ENCODE results near the gene GNA14. TPM values are rescaled to one million over a fixed set of nuclear protein-coding genes. Genes with fewer than 3 reads are reported as not detected.

The GNA14 gene
- total RNA-seq, 1 experiment from 2014 or later, result 1.2 TPM

DNA sequence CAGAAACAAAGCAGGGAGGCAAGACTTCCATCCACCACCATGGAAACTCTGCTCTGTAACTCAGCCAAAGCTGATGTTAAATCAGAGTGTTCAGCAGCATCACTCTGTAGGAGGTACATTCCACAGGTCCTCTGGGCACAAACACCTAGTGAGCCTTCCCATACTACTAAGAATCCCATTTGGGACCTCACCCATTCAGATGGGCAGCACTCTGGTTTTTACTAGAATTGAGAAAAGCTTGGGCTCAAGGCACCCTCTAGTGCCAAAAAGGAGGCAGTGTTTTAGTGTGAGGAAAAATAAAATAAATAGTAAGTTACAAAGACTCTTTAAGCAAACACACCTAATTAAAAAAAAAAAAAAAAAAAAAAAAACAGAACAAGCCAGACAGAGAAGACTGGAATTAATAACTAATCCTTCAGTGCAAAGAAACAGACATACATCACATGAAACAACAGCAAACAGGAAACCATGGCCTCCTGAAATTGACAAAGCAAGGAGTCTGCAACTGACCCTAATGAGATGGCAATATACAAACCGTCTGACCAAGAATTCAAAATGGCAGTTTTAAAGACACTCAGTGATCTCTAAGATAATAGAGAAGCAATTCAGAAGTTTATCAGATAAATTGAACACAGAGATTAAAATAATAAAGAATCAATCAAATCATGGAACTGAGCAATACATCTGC lies 159.5 kb downstream of the GNA14 start:
- no peaks in the 10 kb centered on the region for H3K9me2 ChIP-seq (replicated peaks; ENCODE audit: low read length)
- intact Hi-C loops (cut with micrococcal nuclease), result loop anchor here (2.0 kb wide), 1 partner anchor 56 kb away; no protein-coding TSS in a partner anchor
- no peaks in the 10 kb centered on the region for H3K36me3 ChIP-seq (ENCODE audit: low read depth, low read length)
- peak; percentile 44 for DNase-seq
- TF ChIP-seq EZH2 (IDR thresholded peaks at IDR 0.05; ENCODE audit: low read length, unreplicated experiment) (no peak), EZH2phosphoT487 (IDR thresholded peaks at IDR 0.05; ENCODE audit: borderline replicate concordance, low read length) (no peak), CTCF (conservative IDR thresholded peaks at IDR 0.05; ENCODE audit: low read depth, low read length) (peak; percentile 61)
- no peaks in the 10 kb centered on the region for H3K27me3 ChIP-seq (ENCODE audit: low read length)
- H3K9me3 ChIP-seq (ENCODE audit: low read length), result no peaks in the 10 kb centered on the region
- POLR2A ChIA-PET (ENCODE audit: unreplicated experiment), result no interaction called here
- H3K79me2 ChIP-seq (ENCODE audit: low read length), result no peaks in the 10 kb centered on the region
- peak; percentile 54 for ATAC-seq
- no peaks in the 10 kb centered on the region for H3F3A ChIP-seq (ENCODE audit: low read length, unreplicated experiment)
- CTCF ChIA-PET, result interaction anchor here (0.5 to 0.6 kb wide), 2 partner anchors 50 to 260 kb away, joined by 3 to 6 read pairs; no protein-coding TSS in a partner anchor
- H3K4me2 ChIP-seq (ENCODE audit: low read length), result no peak overlapping the region
- no TSS peak for BruUV-seq (replicated peaks)
- H3K4me1 ChIP-seq (ENCODE audit: insufficient read depth, low read length), result peaks cover 9% of the 10 kb centered on the region; the same call in 1 of the 2 replicates
- H3K9ac ChIP-seq (ENCODE audit: low read length), result no peak overlapping the region
- no peak overlapping the region for H3K27ac ChIP-seq (ENCODE audit: low read length)
- H2AFZ ChIP-seq (ENCODE audit: low read length), result no peak overlapping the region
- H3K4me3 ChIP-seq (ENCODE audit: low read length), result no peak overlapping the region
- H4K20me1 ChIP-seq (ENCODE audit: low read length), result no peaks in the 10 kb centered on the region

DNA sequence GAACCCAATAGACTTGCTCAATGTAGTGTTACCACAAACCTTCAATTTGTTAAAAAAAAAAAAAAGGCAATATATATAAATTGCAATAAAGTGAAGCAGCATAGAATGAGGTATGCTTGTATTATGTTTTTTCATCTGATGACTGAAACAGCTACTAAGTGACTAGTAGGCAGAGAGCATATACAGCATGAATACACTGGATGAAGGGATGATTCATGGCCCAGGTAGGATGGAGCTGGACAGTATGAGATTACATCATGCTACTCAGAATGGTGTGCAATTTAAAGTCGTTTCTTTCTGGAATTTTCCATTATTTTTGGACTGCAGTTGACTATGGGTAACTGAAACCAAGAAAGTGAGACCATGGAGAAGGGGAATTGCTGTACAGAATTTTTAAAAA lies 161.2 kb downstream of the GNA14 start:
- Histone ChIP-seq H3K4me1 (ENCODE audit: insufficient read depth, low read length) (peaks cover 9% of the 10 kb centered on the region; the same call in 1 of the 2 replicates), H3K9ac (ENCODE audit: low read length) (no peak overlapping the region), H2AFZ (ENCODE audit: low read length) (no peak overlapping the region), H3K27me3 (ENCODE audit: low read length) (no peaks in the 10 kb centered on the region), H3K4me2 (ENCODE audit: low read length) (no peak overlapping the region), H3F3A (ENCODE audit: low read length, unreplicated experiment) (no peaks in the 10 kb centered on the region), H3K4me3 (ENCODE audit: low read length) (no peak overlapping the region), H3K36me3 (ENCODE audit: low read depth, low read length) (no peaks in the 10 kb centered on the region), H3K9me3 (ENCODE audit: low read length) (no peaks in the 10 kb centered on the region), H3K79me2 (ENCODE audit: low read length) (no peaks in the 10 kb centered on the region), H3K9me2 (replicated peaks; ENCODE audit: low read length) (no peaks in the 10 kb centered on the region), H4K20me1 (ENCODE audit: low read length) (no peaks in the 10 kb centered on the region), H3K27ac (ENCODE audit: low read length) (no peak overlapping the region)
- ChIA-PET POLR2A (ENCODE audit: unreplicated experiment) (interaction anchor here (0.6 to 0.7 kb wide), 2 partner anchors 9 to 25 kb away, joined by 3 to 8 read pairs; no protein-coding TSS in a partner anchor), CTCF (no interaction called here)
- ATAC-seq (peak; percentile 83), DNase-seq (peak; percentile 35)
- BruUV-seq (replicated peaks), result no TSS peak
- TF ChIP-seq CTCF (conservative IDR thresholded peaks at IDR 0.05; ENCODE audit: low read depth, low read length) (no peak), EZH2 (IDR thresholded peaks at IDR 0.05; ENCODE audit: low read length, unreplicated experiment) (no peak), EZH2phosphoT487 (IDR thresholded peaks at IDR 0.05; ENCODE audit: borderline replicate concordance, low read length) (no peak)
- intact Hi-C loops (cut with micrococcal nuclease), result loop anchor here (2.0 kb wide), 1 partner anchor 30 kb away; no protein-coding TSS in a partner anchor

- Histone ChIP-seq H3K9ac (ENCODE audit: low read length) (no peak overlapping the region), H3F3A (ENCODE audit: low read length, unreplicated experiment) (no peaks in the 10 kb centered on the region), H3K4me1 (ENCODE audit: insufficient read depth, low read length) (peaks cover 9% of the 10 kb centered on the region; the same call in 1 of the 2 replicates), H3K9me2 (replicated peaks; ENCODE audit: low read length) (no peaks in the 10 kb centered on the region), H3K27me3 (ENCODE audit: low read length) (no peaks in the 10 kb centered on the region), H3K36me3 (ENCODE audit: low read depth, low read length) (no peaks in the 10 kb centered on the region), H2AFZ (ENCODE audit: low read length) (no peak overlapping the region), H3K4me3 (ENCODE audit: low read length) (no peak overlapping the region), H3K9me3 (ENCODE audit: low read length) (no peaks in the 10 kb centered on the region), H3K79me2 (ENCODE audit: low read length) (no peaks in the 10 kb centered on the region), H3K27ac (ENCODE audit: low read length) (no peak overlapping the region), H3K4me2 (ENCODE audit: low read length) (no peak overlapping the region), H4K20me1 (ENCODE audit: low read length) (no peaks in the 10 kb centered on the region)
- no TSS peak for BruUV-seq (replicated peaks)
- no peak for ATAC-seq
- DNase-seq, result no peak
- ChIA-PET CTCF (no interaction called here), POLR2A (ENCODE audit: unreplicated experiment) (no interaction called here)
- intact Hi-C loops (cut with micrococcal nuclease), result loop anchor here (2.0 kb wide), 1 partner anchor 30 kb away; no protein-coding TSS in a partner anchor
- TF ChIP-seq CTCF (conservative IDR thresholded peaks at IDR 0.05; ENCODE audit: low read depth, low read length), result no peak
- TF ChIP-seq EZH2 (IDR thresholded peaks at IDR 0.05; ENCODE audit: low read length, unreplicated experiment), result no peak
- TF ChIP-seq EZH2phosphoT487 (IDR thresholded peaks at IDR 0.05; ENCODE audit: borderline replicate concordance, low read length), result no peak
Measured at GRCh38 chr9:77486463-77486862, 161.7 kb downstream of the GNA14 start.

All from PC-3 (cell line).